IPS-20b (cell line): ENCODE data around the gene NDST1.
A peak's percentile ranks its signal among the peaks of the same experiment; 100 is the strongest.

ENCODE experiments used
- H3K27ac ChIP-seq: one replicate; pipeline ENCODE4 v1.5.1; 2013; ENCODE audit warnings: low read length
- H3K27me3 ChIP-seq: 2 replicates; pipeline ENCODE4 v1.6.1; 2013; ENCODE audit warnings: mild to moderate bottlenecking, low read length, inconsistent platforms; ENCODE audit not compliant: insufficient read depth
- H3K36me3 ChIP-seq: 2 replicates; pipeline ENCODE4 v1.6.1; 2013; ENCODE audit warnings: low read depth, mild to moderate bottlenecking, inconsistent platforms, low read length, moderate library complexity; ENCODE audit not compliant: insufficient read depth
- H3K4me1 ChIP-seq: 2 replicates; pipeline ENCODE4 v1.6.1; 2013; ENCODE audit warnings: mild to moderate bottlenecking, control low read depth, inconsistent platforms, low read length, moderate library complexity; ENCODE audit not compliant: insufficient read depth
- H3K4me3 ChIP-seq: 2 replicates; pipeline ENCODE4 v1.5.1; 2013; ENCODE audit warnings: mild to moderate bottlenecking, low read length, inconsistent platforms
- H3K9ac ChIP-seq: 2 replicates; pipeline ENCODE4 v1.6.1; 2013; ENCODE audit warnings: low read depth, mild to moderate bottlenecking, inconsistent platforms, low read length, moderate library complexity
- H3K9me3 ChIP-seq: 2 replicates; pipeline ENCODE4 v1.6.1; 2013; ENCODE audit warnings: mild to moderate bottlenecking, low read depth, low read length, inconsistent platforms; ENCODE audit not compliant: insufficient read depth

NDST1 gene

DNA sequence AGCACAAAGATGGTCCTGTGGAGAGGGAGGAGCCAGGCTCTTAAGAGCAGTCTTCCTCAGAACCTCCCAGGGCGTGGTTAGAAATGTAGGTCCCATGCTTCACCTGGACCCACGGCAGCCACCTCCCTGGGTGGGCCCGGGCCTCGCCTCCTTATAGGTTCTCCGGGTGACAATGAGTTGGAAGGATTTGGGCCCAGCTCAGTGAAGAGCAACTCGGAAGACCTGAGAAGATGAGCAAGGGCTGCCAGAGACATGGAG lies 26.3 kb upstream of the NDST1 start:
- no peaks in the 10 kb centered on the region for H3K9me3 ChIP-seq
- no peak overlapping the region for H3K4me3 ChIP-seq
- H3K27ac ChIP-seq = no peak overlapping the region
- no peaks in the 10 kb centered on the region for H3K27me3 ChIP-seq
- no peak overlapping the region for H3K9ac ChIP-seq
- H3K4me1 ChIP-seq = peaks cover 13% of the 10 kb centered on the region; the same call in 1 of the 2 replicates
- no peaks in the 10 kb centered on the region for H3K36me3 ChIP-seq

DNA sequence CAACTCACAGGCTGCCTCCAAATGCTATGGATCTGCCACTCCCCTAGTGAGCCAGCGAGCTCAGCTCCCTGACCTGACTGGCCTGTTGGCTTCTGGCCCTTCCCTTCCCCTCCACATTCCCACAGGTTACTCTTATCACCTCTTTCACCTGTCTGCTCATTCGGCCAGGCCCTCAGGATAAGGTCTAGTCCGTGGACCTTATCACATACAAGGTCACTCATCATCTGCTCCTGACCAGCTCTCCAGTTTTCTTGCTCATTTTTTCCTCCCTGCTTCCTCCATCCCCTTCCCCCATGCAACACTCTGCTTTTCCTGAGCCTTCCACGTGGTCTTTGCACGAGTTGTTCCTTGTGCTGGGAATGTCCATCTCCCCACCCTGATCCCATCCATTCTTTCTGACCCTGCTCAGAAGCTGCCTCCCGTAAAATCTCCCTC lies 25.9 kb upstream of the NDST1 start:
- no peak overlapping the region for H3K4me3 ChIP-seq
- H3K4me1 ChIP-seq = peaks cover 14% of the 10 kb centered on the region
- H3K9me3 ChIP-seq = no peaks in the 10 kb centered on the region
- no peaks in the 10 kb centered on the region for H3K36me3 ChIP-seq
- H3K27ac ChIP-seq = no peak overlapping the region
- H3K9ac ChIP-seq = no peak overlapping the region
- H3K27me3 ChIP-seq = no peaks in the 10 kb centered on the region

- Histone ChIP-seq H3K9me3 (no peaks in the 10 kb centered on the region), H3K4me1 (peaks cover 44% of the 10 kb centered on the region), H3K4me3 (peak overlapping the region; percentile 85), H3K27ac (peak overlapping the region; percentile 80), H3K36me3 (no peaks in the 10 kb centered on the region), H3K27me3 (no peaks in the 10 kb centered on the region), H3K9ac (peak overlapping the region; percentile 90)
These were observed 22.8 kb upstream of the NDST1 start for GRCh38 chr5:150484964-150485692.

- Histone ChIP-seq H3K27ac (peak overlapping the region; percentile 80), H3K9ac (peak overlapping the region; percentile 90), H3K4me3 (peak overlapping the region; percentile 85), H3K9me3 (no peaks in the 10 kb centered on the region), H3K4me1 (peaks cover 51% of the 10 kb centered on the region), H3K36me3 (peaks cover 6% of the 10 kb centered on the region; the same call in 1 of the 2 replicates), H3K27me3 (no peaks in the 10 kb centered on the region)
These were observed 22.1 kb upstream of the NDST1 start for GRCh38 chr5:150485693-150486401.

- H3K27me3 ChIP-seq = no peaks in the 10 kb centered on the region
- H3K4me3 ChIP-seq = peak overlapping the region; percentile 85
- peak overlapping the region; percentile 25 for H3K27ac ChIP-seq
- H3K4me1 ChIP-seq = peaks cover 59% of the 10 kb centered on the region
- peak overlapping the region; percentile 82 for H3K9ac ChIP-seq
- no peaks in the 10 kb centered on the region for H3K9me3 ChIP-seq
- peaks cover 11% of the 10 kb centered on the region; the same call in 1 of the 2 replicates for H3K36me3 ChIP-seq
These were observed 21.3 kb upstream of the NDST1 start for GRCh38 chr5:150486402-150487198.

DNA sequence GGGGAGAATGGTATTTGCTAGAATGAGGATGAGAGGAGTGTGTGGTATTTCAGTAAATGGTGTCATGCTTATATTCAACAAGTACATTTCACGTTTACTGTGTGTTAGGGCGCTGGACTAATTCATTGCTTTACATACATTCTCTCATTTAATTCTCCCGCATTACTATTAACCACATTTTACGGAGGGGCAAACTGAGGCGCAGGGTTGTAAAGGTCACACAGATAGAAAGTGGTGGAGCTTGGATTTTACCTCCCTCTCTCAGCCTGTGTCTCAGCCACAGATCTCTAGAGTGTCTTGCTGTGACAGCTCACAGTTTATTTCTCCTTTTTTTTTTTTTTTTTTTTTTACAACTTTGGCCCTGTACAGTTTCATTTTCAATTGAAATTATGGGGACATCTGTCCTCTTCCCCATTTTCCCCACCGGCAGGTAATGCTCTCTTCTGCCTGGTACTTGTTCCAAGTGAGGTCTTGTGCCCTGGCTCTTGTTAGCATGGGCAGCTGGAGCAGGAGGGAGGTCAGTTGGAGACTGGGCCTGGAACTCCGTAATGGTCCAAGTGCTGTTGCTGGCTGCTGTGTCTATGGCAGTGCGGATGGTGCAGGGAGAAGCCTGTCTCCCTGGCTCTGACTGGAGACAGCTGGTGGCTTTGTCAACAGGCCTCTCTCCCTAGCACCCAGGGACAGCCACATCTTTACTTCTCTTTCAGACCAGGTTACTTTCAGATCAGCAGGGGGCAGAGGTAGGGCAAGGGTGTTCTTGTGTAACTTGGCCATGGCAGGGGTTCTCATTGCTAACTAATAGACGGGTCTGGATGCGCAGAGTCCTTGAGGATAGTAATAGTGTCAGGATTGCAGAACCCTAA lies 20.5 kb upstream of the NDST1 start:
- Histone ChIP-seq H3K9me3 (no peaks in the 10 kb centered on the region), H3K4me3 (peak overlapping the region; percentile 85), H3K36me3 (peaks cover 14% of the 10 kb centered on the region), H3K27ac (peak overlapping the region; percentile 25), H3K9ac (peak overlapping the region; percentile 82), H3K4me1 (peaks cover 66% of the 10 kb centered on the region), H3K27me3 (no peaks in the 10 kb centered on the region)

- no peak overlapping the region for H3K9ac ChIP-seq
- H3K27me3 ChIP-seq = no peaks in the 10 kb centered on the region
- H3K9me3 ChIP-seq = no peaks in the 10 kb centered on the region
- no peak overlapping the region for H3K27ac ChIP-seq
- peaks cover 14% of the 10 kb centered on the region for H3K36me3 ChIP-seq
- peaks cover 64% of the 10 kb centered on the region for H3K4me1 ChIP-seq
- no peak overlapping the region for H3K4me3 ChIP-seq
These were observed 19.2 kb upstream of the NDST1 start for GRCh38 chr5:150488519-150489359.

DNA sequence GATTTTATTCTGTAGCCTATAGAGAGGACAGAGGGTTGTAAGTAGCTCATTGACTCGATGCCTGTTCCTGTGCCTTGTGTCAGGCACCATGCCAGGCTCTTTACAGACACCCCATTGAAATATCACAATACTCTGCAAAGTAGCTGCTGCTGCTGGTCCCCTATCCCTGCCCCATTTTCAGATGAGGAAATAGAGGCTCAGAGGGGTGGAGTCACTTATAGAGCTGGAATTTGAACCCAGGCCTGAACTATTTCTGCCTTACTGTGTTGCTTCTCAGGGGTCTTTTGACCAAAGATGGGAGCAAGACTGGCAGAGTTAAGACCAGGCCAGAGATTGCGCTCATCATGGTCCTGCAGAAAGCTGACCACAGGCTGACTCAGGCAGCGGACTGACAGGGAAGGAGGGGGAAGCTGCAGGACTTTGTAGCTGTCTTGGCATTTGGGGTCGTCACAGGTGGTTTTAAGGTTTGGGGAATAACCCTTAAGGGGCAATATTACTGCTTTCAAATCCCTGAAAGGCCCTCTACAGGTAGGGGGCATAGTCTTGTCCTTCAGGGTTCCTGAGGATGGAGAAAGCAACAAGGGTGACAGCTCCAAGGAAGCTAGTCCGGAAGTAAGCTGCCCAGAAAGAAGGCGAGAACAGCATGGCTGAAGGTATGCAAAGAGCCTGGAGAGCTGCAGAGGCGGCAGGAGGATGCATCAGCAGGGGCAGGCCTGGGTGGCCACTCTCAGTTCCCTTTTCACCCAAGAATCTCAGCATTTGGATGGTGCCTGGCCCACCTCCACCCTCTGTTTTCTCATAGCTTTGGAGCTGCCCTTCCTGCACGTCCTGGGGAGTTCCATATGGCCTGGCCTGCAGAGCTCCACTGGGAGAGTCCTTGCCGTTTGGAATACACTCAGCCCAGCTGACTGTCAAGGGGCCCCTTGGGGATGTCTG lies 18.3 kb upstream of the NDST1 start:
- Histone ChIP-seq H3K4me1 (peaks cover 64% of the 10 kb centered on the region), H3K4me3 (no peak overlapping the region), H3K9ac (peak overlapping the region; percentile 16; the same call in 1 of the 2 replicates), H3K27ac (no peak overlapping the region), H3K9me3 (no peaks in the 10 kb centered on the region), H3K27me3 (no peaks in the 10 kb centered on the region), H3K36me3 (peaks cover 14% of the 10 kb centered on the region)

DNA sequence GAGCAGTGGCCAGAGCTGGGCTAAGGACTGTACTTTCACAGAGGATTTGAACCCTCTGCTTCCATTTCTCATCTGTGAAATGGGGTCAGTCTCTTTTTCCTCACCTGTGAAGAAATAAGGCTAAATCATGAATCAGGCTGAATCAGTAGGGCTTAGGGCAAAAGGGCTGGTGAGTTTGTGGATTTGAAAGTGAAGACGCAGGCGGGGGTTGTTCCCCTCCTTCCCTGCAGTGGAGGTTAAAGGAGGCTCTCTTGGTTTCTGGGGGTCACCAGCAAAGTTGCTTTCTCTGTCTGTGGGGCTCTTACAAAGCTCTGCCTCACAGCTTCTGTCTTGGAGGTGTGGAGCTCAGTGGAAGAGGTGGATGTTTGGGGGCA lies 17.6 kb upstream of the NDST1 start:
- Histone ChIP-seq H3K9me3 (no peaks in the 10 kb centered on the region), H3K27me3 (no peaks in the 10 kb centered on the region), H3K4me3 (no peak overlapping the region), H3K27ac (no peak overlapping the region), H3K9ac (peak overlapping the region; percentile 16; the same call in 1 of the 2 replicates), H3K36me3 (peaks cover 14% of the 10 kb centered on the region), H3K4me1 (peaks cover 58% of the 10 kb centered on the region)

- Histone ChIP-seq H3K4me1 (peaks cover 58% of the 10 kb centered on the region), H3K9me3 (no peaks in the 10 kb centered on the region), H3K27ac (peak overlapping the region; percentile 3), H3K36me3 (peaks cover 14% of the 10 kb centered on the region), H3K27me3 (no peaks in the 10 kb centered on the region), H3K4me3 (0 out of 2 replicates have a peak overlapping the region, but pooled peaks have one; percentile 17), H3K9ac (peak overlapping the region; percentile 16; the same call in 1 of the 2 replicates)
These were observed 17.2 kb upstream of the NDST1 start for GRCh38 chr5:150490754-150491153.
